Measurements from ENCODE around the gene AHSA1.
"Not testable (repeated sequence)": the region's sequence is repeated elsewhere in the genome, so short reads cannot be mapped to it uniquely, and the experiment has no call there.

Gene AHSA1

DNA sequence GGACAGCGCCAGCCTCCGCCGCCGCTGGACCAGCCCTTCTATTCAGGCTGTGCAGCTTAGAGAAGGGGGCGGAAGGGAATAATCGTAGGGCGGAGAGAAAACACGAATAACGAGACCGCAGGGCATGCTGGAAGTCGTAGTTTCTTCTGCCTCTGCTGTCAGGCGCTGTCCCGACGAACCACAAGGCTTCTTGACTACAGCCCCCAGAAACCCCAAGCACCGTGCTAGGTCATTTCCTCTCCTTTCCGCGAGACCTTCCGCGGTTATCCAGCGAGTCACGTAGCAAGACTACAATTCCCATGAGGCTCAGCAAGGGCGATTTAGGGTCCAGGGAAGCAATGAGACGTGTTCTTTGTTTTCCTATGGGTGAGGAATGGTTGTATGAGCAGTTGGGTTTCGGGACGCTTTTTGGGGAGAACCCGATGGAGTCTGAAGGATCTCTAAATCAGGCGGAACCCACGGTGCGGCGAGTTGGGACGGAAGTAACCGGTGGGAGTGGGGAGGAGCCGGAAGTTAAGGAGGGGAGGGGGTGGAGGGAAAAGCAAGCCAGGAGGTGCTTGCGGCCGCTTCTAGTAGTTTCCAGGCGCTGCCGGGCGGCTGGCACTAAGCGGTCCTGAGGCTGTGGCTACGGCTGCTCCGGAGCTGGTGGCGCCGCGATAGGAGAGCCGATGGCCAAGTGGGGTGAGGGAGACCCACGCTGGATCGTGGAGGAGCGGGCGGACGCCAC is at the start of gene AHSA1, which contains the start of gene VIPAS39:
TSS of gene AHSA1 (plus strand) at position 572 of the 727 bp plus-strand sequence. CDS start at position 669, 97 bp downstream.
TSS of gene VIPAS39 (minus strand) at position 80 of the 727 bp plus-strand sequence. CDS start 3,499 bp downstream, outside the sequence.
- peak; percentile 95 to 99 for DNase-seq

DNA sequence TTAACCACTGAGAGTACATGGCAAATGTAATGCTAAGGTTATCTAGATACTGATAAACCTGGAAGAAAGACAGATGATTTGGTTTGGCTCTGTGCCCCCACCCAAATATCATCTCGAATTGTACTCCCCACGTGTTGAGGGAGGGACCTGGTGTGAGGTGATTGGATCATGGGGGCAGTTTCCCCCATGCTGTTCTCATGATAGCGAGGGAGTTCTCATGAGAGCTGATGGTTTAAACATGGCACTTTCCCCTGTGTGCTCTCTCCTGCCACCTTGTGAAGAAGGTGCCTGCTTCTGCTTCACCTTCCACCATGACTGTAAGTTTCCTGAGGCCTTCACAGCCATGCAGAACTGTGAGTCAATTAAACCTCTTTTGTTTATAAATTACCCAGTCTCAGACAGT is 48.8 kb upstream of the AHSA1 start:
- no peak for DNase-seq

DNA sequence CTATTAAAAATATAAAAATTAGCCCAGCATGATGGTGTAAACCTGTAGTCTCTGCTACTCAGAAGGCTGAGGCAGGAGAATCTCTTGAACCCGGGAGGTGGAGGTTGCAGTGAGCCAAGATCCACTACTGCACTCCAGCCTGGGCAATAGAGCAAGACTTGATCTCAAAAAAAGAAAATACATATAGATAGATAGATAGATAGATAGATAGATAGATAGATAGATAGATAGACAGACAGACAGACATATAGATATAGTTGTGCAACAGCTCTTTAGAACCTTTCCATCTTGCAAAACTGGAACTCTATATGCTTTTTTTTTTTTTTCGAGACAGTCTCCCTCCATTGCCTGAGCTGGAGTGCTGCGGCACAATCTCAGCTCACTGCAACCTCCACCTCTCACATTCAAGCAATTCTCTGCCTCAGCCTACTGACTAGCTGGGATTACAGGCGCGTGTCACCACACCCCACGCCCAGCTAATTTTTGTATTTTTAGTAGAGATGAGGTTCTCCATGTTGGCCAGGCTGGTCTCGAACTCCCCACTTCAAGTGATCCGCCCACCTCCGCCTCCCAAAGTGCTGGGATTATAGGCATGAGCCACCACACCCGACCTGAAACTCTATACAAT is 42.4 kb upstream of the AHSA1 start:
- DNase-seq: not testable (repeated sequence)

DNA sequence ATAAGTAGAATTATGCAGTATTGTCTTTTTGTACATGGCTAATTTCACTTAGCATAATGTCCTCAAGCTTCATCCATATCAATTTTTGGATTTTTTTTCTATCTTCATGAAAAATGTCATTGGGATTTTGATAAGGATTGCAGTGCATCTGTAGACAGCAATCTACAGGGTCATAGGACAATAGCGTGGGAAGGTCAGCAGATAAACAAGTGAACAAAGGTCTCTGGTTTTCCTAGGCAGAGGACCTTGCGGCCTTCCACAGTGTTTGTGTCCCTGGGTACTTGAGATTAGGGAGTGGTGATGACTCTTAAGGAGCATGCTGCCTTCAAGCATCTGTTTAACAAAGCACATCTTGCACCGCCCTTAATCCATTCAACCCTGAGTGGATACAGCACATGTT is 41.8 kb upstream of the AHSA1 start:
- not testable (repeated sequence) for DNase-seq

DNA sequence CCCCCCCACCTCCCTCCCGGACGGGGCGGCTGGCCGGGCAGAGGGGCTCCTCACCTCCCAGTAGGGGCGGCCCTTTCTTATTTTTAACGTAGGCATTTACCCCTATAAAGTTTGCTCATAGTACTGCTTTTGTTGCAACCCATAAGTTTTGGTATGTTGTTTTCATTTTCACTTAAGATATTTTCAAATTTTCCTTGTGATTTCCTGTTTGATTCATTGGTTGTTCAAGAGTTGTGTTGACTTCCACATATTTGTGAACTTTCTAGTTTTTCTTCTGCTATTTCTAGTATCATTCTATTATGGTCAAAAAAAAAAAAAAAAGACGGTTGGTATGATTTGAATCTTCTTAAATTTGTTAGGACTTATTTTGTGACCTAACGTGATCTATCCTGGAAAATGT is 41.1 kb upstream of the AHSA1 start:
- DNase-seq: no peak

DNA sequence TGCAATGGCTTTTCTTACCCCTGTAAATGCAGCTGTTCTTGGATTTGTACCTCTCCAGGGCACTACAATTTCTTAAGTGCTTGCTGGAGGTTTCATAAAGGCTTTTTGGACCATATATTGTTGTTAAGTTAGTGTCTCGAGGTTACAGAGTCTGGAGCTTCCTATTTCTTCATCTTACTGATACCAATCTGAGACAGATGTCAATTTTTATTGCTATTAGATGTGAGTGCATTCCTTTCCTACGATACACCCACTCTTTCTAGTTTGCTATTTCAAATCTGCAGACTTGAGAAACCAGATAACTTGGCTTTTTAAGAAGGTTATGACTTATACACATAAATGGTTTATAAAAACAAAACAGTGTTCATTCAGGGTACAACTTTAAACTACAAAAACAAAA is 36.7 kb upstream of the AHSA1 start:
- DNase-seq: no peak

DNA sequence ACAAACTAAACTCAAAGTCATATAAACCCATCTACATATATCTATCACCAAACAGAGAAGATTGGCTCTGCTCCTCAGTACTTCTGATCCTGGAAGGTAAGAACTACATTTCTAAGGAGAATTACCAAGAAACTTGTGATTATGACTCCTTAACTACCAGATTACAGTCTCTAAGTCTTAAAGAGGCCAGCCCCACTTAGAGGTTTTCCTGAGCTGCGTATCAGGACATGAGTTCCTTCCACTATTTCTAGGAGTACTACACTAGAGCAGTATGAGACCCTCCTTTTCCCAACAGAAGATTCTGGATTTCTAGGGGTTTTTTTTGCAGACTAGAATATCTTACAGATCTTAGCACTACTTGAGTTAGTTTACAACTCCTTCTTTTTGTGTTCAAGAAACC is 34.5 kb upstream of the AHSA1 start, which contains the start of gene NOXRED1:
TSS of gene NOXRED1 (minus strand) at position 101 of the 400 bp plus-strand sequence. CDS start 634 bp downstream, outside the sequence.
- DNase-seq: no peak

DNA sequence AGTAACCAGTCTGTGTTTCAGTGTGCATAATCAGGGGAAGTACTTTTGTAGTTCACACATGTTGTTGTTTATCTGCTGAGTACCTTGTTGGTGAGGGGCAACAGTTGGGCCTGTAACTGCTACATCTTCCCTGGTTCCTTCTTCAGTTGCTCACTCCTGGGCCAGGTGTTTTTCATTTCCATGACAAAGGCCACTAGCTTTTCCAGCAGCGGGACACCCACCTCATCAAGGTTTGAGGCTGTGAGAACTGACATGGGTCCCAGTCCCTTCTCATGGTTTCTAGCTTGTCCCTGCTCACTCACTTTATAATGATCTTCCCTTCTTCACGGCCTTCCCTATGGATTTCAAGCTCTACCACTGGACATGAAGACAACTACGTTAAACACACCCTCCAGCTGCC is 33.0 kb upstream of the AHSA1 start:
- DNase-seq: no peak

DNA sequence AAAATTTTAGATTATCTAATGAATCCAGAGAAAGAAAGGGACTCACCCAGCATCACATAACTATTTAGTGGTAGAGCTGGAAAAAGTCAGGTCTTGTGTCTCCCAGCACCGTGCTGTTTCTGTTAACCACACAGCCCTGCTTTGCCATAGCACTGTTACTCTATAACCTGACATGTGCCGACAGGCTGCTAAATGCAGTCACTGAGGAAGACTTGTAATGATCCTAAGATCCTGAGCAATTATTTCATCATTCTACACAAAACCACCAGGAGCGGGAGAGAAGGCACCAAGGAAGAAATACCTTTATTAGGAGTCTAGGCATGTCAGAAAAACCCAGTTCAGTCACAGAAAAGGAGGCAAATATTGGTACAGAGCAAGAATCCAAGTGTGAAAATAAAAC is 31.5 kb upstream of the AHSA1 start:
- no peak for DNase-seq

DNA sequence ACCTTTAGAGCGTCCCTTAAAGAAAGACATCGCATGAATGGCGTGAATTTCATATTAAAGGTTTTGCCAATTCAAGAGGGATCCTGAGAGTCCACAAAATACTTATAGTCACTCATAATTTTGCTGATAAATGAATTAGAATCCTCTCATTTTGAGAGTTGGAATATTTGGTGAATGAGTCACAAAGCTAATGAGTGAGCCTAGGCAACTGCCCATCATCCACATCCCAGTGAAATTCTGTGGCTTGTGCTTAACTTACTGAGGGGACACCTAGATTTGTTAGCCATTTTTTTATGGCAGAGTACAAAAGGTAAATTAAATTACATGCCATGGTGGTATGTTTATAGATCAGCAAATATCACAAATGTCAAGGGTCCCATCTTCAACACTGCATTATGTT is 21.9 kb upstream of the AHSA1 start:
- DNase-seq: no peak

DNA sequence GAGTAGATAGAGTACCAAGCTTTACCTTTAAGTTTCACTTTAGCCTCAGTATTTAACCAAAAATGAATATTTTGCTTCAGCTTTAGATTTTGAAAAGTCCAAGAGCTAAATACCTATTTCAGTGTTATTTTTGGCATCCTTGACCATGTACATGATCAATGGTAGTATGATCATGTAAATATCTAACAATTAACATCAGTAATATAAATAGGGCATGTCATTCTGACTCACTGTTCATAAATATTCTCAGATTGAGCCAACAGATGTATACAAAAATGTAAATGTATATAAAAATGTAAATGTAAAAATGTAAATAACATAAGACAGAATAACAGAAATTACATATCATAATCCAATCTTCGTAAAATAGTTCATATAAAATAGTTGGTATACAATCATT is 19.3 kb upstream of the AHSA1 start:
- DNase-seq: no peak

DNA sequence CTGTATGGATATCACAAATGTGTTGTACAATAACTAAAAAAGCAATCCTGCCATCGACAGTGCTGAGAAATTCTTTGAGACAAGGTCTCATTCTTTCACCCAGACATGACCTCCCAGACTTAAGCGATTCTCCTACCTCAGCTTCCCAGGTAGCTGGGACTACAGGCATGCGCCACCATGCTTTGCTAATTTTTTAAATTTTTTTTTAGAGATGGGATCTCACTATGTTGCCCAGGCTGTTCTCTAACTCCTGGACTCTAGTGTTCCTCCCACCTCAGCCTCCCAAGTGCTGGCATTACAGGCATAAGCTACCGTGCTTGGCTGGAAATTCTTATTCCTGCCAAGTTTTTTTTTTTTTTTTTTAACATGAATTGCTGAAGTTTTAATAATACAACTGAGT is 18.0 kb upstream of the AHSA1 start:
- no peak for DNase-seq

DNA sequence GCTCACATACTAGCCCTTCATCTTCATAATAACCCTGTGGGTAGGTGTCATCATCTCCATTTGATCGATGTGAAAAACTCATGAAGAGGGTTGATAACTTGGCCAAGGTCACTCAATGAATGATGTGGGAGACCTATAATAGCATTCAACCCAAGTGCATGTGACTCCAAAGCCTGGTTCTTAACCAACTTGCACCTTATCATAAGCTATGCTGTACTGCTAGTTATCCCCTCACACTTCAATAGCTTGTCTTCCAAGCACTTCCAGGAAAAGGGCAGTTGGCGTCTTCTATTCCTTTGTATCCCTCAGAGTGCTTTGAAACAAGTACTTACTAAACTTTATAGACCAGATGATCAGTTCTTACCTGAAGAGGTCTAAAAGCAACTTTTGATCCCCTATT is 15.7 kb upstream of the AHSA1 start:
- no peak for DNase-seq

DNA sequence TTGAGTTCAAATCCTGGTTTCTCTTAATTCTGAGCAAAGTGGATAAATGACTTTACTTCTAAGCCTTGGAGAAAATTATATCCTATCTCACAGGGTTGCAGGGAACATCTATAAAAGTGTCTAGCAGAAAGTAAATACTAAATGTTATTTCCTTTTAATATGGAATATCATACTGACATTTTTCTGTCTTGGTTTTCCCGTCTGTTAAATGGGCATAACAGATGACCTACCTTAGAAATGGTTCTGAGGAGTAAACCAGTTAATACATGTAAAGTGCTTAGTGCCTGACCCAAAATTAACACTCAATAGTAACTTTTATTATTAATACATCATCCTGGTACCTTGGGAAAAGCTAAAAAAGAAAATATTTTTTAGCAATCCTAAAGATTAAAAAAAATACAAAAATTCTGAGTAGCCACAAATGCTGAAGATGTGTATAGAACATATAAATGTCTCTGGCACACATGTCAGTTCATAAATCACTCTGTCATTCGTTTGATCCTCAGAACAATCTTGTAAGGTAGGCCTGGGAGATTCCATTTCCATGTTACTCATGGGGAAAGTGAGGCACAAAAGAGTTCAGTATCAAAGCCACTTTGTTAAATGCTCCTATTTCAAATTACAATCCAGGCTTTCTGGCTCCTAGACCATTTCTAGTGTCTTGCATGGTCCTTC is 1.8 kb upstream of the AHSA1 start:
- DNase-seq: no peak

DNA sequence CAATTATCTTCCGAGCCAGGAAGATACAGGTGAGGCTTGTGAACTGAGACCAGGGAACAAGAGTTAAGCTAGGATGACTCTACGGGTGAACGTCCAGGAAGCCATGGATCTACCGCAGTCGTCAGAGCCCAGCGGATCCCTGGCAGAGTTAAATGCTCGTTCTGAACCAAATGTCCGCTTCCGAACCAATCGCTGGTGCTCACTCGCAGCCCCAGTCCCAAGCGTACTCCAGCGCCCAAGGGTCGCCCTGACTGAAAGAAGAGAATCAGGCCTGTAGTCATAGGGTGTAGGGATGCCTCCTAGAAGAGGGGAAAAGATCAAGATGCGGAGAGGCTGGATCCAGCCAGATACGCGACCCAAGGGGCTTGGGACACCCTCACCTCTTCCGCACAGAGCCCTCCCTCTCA is 775 bp upstream of the AHSA1 start:
- DNase-seq: no peak

DNA sequence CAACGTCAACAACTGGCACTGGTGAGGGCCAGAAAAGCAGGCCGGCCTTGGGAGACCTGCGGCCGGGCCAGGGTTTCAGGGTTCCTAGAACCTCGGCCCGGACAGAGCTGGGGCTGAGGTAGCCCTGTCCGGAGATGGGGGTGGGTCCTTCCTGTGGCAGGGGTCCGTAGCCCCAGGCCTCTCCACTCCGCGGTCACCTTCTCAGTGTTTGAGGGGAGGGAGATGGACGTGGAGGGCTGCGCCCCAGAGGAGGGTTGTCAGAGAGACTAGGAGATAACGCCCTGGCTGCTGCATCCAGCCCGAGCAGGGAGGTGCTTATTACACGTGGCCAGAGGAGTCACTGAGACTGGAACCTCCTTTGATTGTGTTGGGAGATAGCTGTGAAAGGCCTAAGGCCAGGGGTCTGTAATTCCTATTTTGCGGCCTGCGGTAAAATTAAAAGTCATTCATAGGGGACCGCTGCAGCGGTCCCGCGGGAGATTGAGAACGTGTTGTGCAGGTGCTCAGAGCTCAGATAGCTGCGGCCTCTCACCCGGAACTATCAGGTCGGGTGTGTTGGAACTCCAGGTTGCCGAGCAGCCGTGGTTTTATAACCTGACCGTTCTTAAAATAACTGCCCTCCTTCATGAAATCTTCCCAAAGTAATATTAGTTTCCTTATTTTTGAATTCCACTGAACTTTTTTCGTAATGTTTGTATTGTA is 507 bp downstream of the AHSA1 start:
- DNase-seq: peak in 1 of 2 donors; percentile 8

DNA sequence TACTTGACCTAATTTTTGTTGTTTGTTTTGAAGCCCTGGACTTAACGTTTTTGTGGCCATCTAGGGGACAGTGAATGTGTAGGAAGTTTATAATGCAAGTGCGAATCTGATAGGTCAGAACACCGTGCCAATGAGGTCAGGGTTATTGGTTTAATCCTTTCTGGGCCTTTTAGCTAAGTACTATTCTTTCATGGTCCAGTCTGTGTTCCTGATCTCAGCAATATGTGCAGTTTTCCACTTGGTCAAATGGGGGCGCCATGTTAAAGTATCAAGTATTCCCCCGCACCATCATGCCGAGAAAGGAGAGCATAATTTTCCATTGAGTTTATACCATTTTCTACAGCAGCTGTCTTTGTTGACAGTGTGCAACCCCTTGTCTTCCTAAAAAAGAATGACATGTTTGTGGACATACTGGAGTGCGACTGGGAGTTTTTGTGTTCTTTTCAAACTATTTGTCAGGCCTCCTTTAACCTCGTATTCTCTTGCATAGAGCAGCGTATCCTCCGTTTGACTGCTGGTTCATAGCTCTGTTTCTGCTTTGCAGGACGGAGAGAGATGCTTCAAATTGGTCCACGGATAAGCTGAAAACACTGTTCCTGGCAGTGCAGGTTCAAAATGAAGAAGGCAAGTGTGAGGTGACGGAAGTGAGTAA is 1.3 kb downstream of the AHSA1 start:
- peak; percentile 32 to 60 for DNase-seq

DNA sequence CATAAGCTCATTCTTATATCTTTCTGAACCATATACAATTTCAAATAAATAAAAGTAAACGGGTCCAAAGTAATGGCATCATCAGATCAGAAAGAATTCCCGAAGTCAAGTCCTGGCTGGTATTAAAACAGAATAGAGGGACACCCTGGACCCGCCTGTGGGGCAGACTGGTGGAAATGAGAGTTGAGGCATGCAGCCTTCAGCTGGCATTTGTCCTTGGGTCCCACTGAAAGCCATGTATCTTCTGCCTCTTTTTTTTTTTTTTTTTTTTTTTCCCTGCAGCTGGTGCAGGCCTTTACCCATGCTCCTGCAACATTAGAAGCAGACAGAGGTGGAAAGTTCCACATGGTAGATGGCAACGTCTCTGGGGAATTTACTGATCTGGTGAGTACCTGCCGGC is 9.9 kb downstream of the AHSA1 start:
- DNase-seq: no peak

DNA sequence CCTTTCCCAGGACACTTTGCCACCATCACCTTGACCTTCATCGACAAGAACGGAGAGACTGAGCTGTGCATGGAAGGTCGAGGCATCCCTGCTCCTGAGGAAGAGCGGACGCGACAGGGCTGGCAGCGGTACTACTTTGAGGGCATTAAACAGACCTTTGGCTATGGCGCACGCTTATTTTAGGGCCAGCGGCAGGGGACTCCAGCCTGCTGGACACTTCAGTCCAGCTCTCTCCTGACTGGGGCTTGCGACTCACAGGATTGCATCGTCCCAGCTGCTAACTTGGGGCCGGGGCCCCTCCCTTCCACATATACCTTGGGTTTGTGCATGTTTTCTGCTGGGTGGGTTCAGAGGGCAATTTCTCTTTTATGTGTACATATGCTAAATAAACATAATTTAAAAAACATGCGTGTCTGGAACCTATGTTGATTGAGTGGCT is 11.2 kb downstream of the AHSA1 start:
- DNase-seq: no peak

DNA sequence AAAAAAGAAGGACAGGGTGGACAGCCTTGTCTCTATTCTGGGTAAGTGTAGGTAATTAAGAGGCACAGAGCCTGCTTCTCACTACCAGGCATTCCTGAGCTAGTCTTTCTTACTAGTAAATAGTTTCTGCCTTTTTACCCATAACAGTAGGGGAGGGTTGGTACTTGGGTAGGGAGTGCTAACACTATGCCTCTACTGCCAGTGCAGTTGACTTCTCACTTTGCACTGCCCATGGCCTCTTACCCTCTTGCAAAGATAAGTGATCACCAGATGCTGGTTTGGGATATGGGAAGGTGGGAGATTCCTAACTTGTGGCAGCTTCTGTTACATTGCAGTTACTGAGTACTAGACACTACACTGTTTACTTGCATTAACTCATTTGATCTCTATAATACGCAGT is 11.6 kb downstream of the AHSA1 start:
- DNase-seq: no peak

DNA sequence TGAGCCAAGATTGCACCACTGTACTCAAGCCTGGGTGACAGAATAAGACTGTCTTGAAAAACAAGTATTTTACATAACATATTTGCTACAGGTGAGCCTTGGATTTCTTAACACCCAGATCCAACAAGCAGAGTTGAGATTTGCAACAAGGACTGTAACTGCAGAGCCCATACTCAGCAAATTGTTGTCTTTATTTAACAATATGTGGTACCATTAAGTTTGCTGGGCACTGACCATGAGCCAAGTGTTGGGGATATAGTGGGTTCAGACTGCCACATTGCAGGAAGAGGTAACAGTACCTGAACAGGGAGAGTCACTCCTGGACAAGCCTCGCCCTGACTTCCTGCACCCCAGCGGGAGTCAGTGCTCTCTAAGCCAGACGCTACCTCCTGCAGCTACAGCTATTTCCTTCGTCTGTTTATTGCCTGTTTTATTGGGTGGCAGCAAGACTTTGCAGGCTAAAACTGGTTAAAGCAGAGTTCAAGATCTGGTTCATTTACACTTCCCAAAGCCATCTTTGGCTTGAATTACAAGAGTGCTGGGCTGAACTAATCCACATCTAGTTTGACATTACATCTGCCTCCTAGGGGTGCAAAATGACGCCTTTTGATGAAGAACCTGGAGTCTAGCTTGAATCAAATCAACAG is 12.5 kb downstream of the AHSA1 start:
- DNase-seq: no peak

DNA sequence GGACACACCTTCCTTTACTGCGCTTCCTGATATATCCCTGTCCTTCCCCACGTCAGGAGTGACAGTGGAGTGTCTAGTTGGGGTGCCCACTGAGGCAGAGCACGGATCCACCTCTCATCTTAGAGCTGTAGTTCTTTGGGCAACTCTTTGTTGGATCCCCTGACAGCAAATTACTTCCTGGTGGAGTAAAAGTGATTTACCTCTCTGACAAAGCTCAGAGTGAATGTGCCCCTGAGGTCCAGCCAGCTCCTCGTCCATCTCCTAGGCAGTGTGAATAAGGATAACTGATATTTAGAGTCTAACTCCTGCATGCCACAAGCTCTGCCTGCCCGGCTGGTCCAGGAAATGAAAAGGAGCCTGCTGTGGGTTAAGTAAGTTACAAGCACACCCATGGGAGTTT is 16.0 kb downstream of the AHSA1 start:
- no peak for DNase-seq
